HuH-7.5 (cell line): ENCODE data around the gene TPTE2.
"Not testable (repeated sequence)": the region's sequence is repeated elsewhere in the genome, so short reads cannot be mapped to it uniquely, and the experiment has no call there.

Experiments
- DNase-seq: peaks from one replicate; pipeline ENCODE4 v3.0.0; 2011; ENCODE audit warnings: low spot score

TPTE2 gene

DNA sequence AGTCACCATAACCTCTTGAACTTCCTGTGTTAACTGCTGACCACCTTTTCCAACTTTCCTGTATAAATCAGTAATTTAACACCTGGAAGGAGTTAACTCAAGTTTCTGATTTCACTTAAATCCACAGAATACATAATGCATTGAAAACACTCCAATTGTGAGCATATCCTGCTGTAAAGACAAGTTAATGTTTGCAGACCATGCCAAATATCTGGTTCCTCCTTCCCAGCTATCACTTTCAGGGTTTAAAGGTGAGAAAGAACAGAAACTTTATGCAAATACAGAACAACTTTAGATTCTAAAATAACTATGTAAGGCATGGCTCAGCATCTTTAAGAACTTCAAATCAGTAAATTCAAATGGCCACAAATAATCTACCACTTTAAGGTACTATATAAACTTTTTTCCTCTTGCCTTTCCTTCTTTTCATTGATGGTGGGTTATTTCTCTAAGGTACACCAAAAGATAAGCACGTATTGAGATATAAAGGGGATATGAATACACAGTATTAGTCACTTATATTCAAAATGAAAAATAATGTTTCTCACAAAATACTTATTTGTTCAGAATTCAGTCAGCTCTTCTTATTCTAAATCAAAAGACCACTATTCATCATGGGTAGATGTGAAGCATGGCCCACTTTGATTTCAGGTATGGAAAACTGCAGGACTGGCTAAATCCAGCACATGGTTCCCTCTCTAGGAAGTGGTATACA is 6.6 kb upstream of the TPTE2 start:
- no peak for DNase-seq

DNA sequence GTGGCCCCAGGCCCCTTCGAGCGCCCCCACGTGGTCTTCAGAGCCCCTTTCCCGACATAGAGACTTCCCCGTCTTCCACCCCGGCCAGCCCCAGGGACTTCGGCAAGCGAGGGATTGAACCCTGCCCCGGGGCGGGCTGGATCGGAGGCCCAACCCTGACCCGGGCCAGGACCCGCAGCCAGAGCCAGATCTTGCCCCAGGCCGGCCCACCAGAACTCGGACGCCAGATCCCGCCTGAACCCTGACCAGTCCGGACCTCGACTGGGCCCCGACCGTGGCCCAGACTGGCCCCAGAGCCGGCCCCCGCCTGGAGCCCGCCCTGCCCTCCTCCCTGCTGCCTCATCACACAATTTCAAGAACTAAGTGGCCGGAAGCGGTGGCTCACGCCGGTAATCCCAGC is 253 bp upstream of the TPTE2 start:
- no peak for DNase-seq

DNA sequence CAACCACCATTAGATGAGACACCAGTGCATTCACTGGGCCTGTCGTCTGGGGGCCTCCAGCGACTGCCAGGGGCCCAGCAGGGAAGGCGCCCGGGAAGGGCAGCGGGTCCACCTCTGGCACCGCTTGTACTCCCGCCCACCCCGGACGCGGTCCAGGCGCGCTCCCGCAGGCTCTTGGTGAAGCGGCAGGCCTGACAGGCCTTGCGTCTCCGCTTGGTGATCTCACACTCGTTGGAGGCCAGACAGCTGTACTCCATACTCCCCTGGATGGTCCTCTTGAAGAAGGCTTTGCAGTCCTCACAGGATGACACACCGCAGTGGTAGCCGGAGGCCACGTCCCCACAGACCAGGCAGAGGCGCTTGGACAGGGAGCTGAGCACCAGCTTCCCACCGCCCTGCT is 660 bp downstream of the TPTE2 start:
- DNase-seq, result not testable (repeated sequence)

DNA sequence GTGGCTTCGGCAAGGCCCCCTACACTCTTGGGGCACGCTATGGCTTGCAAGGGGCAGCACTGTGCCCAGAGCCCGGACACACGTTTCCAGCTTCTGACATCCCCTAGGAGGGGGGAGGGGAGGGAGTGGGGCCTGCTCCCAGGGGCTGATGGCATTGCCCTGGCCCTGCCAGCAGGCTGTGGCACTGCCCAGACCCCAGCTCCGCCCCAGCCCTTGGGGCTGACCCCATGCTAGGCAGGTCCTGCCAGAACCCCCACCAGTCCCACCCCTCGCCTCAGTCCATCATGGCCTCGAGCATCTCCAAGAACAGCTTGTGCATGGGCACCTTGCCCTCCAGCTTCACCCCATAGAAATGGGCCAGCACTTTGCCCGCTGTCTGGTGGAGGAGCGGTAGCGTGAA is 1.6 kb downstream of the TPTE2 start:
- not testable (repeated sequence) for DNase-seq

DNA sequence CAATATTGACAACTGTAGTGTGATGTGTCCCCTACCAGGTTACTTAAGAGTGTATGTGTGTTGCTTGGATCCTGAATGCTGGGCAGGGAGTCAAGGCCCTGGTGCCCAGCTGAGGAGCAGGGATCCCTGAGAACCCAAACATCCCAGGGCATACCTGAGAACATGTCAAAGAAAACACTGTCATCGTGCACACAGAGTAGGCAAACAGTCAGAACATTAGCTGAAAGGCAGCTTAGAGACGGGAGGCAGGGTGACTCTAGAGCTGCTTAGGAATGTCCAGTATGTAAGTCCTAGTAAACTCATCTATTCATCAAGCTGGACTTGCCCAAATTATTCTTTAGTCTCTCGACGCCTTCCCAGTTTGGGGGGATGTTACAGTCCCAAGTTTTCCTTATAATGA is 4.0 kb downstream of the TPTE2 start:
- not testable (repeated sequence) for DNase-seq

DNA sequence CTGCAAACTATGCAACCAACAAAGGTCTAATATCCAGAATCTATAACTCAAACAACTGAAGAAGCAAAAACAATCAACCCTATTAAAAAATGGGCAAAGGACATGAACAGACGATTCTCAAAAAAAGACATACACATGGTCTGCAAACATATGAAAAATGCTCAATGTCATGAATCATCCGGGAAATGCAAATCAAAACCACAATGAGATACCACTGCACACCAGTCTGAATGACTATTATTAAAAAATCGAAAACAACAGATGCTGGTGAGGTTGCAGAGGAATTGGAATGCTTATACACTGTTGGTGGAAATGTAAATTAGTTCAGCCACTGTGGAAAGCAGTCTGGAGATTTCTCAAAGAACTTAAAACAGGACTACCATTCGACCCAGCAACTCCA is 12.1 kb downstream of the TPTE2 start:
- not testable (repeated sequence) for DNase-seq

DNA sequence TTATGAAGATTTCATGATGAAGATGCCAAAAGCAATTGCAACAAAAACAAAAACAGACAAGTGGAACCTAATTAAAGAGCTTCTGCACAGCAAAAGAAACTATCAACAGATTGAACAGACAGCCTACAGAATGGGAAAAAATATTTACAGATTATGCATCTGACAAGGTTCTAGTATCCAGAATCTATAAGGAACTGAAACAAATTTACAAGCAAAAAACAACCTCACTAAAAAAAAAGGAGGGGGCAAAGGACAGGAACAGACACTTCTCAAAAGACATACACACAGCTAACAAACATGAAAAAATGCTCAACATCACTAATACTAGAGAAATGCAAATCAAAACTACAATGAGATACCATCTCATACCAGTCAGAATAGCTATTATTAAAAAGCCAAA is 35.7 kb downstream of the TPTE2 start:
- DNase-seq, result not testable (repeated sequence)

DNA sequence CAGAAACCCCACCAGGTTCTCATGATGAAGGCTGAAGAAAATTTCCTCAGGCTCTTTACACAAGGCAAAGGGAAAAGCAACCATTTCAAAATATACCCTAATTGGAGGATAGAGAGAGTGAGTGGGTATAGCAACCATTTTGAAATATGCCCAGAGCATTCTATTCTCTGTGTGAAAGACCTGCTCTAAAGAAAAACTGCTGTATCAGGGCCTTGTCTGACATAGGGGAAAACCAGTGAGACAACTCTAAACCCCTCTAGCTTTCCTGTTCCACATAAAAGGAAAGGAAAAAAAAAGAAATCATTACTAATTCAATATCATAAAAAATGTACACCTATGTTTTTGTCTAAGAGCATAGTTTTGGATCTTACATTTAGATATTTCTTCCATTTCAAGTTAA is 42.3 kb downstream of the TPTE2 start:
- no peak for DNase-seq

DNA sequence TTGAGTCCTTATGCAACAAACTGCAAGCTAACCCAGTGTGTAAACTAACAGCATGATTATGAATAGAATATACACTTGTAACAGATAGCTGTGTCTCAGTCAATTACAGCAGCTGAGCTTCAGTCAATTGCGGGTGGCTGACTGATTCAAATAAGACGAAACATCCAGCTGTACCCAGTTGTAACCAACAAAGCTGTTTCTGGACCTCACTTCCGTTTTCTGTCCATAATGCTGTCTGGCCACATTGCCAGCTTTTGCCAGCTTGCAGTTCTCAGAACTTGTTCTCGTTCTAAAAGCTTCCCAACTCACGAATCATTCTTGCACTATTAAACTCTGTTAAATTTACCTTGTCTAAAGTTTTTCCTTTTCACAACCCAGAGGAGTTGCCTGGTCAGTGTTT is 53.7 kb downstream of the TPTE2 start:
- not testable (repeated sequence) for DNase-seq

DNA sequence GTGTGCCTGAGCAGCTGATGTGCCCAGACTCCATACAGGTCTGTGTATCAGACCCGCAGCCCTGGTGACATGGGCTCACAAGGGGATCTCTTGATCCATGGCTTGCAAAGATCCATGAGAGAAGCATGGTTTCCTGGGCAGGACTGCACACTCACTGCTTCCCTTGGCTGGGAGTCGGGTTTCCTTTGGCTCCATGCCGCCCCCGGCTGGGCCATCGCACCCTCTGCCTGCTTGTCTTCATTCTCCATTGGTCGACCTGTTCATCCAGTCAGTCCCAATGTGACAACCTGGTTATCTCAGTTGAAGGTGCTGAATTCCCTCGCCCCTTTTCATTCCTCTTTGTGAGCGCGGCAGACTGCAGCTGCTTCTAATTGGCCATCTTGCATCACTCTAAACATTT is 101.2 kb downstream of the TPTE2 start:
- not testable (repeated sequence) for DNase-seq

DNA sequence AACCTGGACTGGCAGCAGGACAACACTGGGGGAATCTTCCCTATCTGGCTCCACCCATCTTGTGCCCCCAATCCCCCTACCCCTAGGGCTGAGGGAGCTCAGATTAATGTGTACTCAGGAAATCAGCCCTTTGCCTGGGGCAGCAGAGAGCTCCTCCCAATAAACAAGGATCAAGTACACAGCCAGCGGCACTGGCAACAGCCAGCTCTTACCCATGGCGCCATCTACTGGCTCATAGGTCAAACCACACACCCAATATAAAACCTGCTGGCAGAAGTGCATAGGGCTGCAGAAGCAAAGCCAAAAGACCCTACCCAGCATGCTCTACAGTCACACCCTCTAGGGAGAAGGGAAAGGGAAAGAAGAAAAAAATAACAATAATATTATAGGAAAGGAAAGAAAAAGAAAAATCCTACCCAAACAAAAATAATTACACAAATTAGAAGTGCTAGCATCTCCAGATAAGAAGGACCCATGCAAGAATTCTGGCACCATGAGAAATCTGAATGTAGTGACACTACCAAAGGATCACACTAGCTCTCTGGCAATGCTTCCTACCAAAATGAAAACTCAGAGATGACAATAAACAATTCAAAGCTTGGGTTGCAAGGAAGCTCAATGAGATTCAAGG is 122.2 kb downstream of the TPTE2 start:
- not testable (repeated sequence) for DNase-seq

DNA sequence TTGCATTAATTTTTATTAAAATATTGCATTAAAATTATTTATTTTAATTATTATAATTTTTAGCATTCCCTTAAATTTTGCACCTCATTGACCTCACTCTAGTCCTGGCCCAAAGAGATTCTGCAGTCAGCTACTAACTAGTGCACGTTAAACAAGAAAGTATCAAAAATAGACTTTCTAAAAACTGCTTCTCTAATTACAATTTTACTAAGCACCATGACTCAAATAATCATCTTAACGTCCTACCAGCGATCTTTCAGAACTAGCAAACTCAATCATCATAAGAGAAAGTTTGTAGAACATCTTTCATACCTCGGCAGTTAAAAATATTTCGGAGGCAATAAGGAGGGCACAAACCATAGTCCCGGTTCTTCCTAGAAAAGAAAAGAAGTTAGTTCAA is 123.6 kb downstream of the TPTE2 start:
- not testable (repeated sequence) for DNase-seq

DNA sequence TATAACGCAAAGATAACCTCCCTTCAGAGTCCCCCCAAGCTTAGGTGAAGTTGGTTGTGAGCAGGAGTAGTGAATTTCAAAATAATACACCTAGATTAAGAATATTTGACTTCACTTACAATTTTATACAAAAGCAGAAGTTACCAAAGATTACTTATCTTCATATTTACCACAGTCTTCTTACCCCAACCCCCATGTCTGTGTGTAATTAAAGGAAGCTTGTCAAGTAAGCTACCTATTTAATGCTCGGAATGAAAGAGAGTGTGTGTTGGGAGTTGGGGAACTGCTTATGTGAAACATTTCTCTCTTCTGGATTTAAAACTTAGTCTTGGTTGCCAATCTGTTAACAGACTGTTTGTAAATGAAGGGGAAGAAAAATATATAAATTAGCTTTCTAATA is 139.1 kb downstream of the TPTE2 start:
- DNase-seq, result not testable (repeated sequence)

DNA sequence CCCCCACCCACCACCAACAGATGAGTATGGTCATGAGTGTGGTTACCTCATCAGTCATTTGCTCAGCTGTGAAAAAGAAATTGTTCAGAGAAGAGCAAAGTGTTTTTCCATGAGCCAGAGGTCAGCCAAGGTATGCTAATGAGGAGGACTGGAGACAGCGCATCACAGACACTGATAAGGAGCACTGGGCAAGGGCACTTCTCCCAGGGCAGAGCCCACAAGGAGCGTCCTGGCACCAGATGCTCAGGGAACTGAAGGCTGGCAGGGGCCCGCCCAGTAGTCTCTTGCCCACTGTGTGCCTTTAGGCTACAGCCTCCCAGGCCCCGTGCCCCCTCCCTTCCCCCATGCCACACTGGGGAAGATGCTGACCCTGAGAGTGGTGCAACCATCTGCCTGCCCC is 148.8 kb downstream of the TPTE2 start:
- not testable (repeated sequence) for DNase-seq

DNA sequence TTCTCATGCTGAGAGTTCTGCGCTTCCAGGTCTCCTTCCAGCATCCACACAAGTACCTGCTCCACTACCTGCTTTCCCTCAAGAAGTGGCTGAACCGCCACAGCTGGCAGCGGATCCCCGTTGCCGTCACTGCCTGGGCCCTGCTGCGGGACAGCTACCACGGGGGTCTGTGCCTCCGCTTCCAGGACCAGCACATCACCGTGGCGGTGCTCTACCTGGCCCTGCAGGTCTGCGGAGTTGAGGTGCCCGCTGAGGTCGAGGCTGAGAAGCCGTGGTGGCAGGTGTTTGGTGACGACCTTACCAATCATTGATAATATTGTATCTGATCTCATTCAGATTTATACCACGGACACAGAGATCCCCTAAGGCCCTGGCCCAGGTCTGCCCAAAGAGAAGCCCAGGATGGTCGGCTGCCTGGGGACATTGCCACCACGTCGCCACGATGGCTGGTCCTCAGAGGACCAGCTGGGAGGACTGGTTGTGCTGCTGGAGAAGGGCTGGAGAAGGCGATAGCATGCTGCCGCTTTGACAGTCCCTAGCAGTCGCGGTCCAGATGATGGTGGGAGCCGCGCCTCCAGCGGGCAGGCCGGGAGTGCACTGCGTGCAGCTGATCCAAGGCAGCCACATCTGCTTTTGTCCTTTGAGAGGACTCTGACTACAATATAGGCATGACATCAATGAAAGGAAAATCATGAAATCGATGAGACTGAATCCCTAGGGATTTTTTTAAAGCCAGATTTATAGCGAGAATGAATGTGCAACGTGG is 178.4 kb downstream of the TPTE2 start:
- DNase-seq, result not testable (repeated sequence)

DNA sequence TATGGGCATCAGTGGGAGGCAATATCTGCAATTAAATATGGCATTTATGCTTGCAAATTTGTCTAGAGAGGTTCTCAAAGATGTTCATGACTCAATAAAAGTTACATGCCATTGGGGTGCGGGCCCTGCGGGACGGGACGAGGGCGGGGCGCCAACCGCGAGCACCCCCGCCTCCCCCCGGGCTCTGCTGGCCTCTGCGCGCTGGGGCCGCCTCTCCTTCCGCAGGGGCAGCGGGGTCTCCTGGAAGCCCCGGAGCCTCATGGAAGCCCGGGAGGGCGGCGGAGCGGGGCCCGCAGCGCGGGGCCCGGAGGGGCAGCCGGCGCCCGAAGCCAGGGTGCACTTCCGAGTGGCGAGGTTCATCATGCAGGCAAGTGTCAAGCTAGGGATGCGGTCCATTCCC is 179.2 kb downstream of the TPTE2 start:
- DNase-seq, result no peak
